GM19351 (cell line): Measurements from ENCODE around the gene CBS.
"Not testable (repeated sequence)": the region's sequence is repeated elsewhere in the genome, so short reads cannot be mapped to it uniquely, and the experiment has no call there.

Source experiments
- ATAC-seq: cut with Tn5 transposase; IDR thresholded peaks from one replicate; pipeline ENCODE4 v1.9.1; 2021; ENCODE audit warnings: mild to moderate bottlenecking, moderate library complexity; ENCODE audit not compliant: unreplicated experiment

CBS gene

DNA sequence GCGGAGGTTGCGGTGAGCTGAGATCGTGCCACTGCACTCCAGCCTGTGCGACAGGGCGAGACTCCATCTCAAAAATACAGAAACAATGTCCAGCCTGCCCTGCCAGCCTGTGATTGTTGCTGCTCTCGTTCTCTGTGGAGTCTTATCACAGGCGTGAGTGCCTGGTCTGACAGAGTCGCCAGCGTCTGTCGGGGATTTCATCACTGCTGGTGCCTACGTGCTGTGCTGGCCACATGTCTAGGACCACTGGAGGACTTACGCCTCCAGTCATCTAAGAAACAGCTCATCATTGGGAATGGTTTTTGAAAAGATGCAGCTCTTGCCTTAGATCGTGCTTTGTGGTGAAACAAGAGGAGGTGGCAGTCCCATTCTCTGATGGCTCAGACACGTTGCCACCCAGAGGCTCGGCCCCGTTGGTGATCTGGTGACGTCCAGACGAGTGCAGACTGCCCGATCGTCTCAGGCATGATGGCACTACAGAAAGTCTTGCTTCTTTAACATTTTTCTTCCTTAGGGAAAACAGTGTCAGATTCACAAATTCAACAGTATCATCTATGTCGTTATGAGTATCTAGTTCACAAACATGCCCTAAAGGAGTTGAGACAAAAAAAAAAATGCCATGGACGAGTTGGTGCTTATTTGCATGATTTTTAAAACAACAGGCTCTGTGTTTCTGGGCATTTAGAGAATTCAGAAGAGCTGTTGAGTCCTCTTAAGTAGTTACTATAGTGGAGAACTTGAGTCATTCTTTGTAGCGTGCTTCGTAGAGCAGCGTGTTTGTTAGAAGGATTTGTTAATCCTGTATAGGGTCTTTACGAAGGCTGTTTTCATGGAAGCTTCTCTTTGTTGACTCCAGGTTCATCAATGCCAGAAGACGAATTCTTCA lies 47.5 kb downstream of the CBS start:
- ATAC-seq = no peak

DNA sequence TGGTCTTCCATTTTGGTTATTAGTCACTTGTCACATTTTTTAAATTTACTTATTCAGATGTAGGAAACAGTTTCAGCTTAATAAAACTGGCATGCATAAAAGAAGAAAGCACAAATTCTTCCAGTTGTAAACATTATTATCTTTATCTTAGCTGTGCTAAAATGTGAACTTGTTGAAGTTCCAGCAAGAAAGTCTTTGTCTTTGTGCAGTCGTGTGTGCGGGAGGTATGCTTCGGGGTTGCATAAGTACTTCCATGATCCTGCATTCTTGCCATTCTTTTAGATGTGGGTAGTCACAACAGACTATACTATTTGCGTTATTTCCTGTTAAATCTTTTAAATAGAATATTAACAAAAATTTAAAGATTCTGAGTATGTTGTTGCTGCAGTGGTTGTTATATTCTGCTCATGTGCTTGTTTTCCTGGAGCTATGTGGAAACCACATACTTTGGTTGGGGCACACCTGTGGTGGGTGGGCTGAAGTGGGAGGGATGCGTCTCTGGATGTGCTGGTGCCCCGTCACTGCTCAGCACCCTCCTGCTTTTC lies 49.9 kb downstream of the CBS start:
- ATAC-seq = no peak

DNA sequence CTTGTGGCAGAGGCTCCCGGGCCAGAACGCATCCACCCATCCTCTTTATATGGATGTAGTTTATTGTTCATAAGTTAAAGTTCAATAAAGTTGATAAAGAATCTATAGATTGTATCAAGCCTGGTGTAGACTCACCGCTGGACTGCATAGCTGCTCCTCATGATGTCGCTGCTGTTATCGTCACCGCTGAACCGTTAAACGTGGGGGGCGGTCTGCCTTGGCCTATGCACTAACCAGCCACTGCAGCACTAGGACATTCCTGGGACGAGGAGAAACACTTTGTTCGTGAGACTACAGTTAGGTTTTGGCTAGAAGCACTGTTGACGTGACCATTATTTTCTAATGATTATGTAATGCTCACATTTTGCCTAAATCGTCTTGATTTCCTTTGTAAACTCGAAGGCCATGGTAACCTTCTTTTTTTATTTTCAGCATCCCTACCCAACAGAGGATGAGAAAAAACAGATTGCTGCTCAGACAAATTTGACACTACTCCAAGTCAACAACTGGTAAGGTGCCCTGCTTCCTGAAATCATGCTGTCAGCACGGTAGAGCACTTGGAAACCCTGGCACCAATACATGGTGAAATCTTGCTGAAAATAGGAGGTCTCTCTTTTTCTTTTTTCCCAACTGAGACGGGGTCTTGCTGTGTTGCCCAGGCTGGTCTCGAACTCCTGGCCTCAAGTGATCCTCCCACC lies 51.0 kb downstream of the CBS start:
- ATAC-seq = no peak

DNA sequence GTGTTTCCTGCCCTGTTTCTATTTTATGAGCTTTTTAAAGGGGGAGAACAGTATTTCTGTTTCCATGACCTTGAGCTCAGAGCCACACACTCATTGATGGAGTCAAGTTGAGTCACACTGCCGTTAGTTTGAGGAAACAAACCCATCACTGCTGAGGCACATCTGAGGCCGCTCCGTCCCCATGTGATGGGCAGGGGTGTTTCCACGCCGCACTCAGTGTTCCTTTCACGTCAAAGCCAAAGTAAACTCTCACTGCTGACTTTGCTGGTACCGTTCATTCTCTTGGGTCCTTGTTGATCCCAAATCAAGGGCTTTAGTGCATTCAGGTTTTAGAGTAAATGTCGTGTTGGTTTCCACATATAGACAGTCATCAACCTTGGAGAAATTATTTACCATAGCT lies 52.5 kb downstream of the CBS start:
- no peak for ATAC-seq

DNA sequence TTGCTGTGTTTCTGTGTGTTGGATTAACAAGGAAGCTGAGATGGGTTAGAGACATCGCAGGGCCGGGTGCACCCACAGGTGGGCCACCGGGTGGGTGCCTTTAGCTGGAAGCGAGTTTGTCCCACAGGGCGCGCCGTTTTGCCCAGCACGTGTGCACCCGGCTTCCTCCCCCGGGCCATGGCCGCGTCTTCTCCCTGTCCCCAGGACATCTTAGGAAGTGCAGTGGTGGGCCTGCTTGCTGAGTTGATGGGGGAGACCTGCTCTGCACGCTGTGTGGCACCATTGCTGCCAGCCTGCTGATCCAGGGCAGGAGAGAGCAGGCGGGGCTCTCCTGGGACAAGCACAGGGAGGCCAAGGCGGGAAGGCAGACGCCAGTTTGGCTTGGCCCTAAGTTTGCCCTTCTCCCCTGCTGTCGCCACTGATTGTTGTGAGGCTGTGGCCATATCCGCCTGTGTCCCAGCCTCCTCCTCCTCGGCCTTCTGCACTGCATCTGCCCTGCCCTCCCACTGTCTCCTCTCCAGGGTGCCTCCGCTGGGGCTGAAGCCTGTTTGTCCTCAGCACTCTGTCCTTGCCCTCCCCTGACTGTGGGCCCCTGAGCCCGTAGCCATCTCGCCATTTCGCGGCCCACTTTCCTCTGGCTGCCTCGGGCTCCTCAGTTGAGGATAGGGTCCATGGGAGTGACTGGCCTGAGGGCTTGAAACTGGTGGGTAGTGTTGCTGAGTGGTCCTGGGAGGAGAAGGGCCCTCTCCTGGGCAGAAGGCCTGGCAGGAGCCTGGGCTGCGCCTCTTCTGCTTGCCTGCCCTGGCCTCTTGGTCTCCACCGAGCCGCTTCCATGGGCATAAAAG lies 53.7 kb downstream of the CBS start:
- ATAC-seq = no peak

DNA sequence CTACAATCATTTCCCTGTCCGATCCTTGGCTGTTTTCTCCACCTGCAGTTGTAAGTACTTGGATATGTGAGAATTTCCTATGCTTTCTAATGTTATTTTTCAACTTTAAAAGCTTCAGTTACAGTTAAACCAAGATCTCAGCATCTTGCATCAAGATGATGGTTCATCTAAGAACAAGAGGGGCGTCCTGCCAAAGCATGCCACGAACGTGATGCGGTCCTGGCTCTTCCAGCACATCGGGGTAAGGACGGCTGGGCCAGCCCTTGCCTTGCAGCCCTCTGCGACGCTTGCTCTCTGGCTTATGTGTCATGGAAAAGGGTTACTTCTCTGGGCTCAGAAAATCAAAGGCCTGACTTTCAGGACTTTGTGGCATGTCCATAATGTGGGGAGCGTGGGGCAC lies 54.4 kb downstream of the CBS start:
- ATAC-seq = no peak

DNA sequence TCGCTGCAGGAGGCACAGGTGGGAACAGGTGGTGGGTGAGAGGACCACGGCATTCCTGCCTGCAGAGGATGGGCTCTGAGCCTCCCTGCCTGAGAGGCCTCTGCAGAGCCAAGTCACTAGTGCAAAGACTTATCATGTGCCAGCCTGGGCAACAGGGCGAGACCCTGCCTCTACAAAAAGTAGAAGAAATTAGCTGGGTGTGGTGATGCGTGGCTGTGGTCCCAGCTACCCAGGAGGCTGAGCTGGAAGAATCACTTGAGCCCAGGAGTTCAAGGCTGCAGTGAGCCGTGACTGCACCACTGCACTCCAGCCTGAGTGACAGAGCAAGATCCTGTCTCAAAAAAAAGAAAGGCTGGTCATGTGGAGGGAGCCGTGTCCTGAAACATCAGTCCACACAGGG lies 54.9 kb downstream of the CBS start:
- no peak for ATAC-seq

DNA sequence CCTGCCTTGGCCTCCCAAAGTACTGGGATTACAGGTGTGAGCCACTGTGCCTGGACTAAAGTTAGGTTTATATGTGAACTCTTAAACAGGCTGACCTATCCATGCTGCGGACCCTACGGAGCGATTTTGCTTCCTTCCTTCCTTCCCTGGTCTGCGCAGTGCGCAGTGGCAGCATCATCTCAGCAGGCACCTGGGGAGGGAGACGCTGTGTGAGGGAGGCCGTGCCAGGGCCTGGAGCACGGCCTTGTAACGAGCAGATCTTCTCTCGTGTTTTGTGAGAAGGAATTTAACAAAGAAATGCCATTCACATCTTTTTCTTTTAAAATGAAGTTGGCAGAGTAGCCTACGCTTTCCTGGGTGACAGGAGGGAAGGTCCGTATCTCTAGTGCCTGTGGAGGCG lies 55.5 kb downstream of the CBS start:
- no peak for ATAC-seq

DNA sequence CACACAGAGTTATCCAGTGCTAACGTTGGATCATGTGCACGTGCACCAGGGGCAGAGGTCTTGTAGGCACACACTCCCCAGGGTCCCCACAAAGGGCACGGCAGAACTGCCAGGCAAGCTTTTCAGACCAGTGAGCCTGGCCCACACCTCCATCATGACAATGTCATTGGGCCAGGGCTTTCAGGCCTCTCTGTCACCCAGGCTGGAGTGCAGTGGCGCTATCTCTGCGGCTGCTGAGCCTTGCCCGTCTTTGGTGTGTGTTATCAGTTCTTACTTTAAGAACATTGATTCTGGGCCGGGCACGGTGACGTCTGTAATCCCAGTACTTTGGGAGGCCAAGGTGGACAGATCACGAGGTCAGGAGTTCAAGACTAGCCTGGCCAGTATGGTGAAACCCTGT lies 57.1 kb downstream of the CBS start:
- no peak for ATAC-seq

DNA sequence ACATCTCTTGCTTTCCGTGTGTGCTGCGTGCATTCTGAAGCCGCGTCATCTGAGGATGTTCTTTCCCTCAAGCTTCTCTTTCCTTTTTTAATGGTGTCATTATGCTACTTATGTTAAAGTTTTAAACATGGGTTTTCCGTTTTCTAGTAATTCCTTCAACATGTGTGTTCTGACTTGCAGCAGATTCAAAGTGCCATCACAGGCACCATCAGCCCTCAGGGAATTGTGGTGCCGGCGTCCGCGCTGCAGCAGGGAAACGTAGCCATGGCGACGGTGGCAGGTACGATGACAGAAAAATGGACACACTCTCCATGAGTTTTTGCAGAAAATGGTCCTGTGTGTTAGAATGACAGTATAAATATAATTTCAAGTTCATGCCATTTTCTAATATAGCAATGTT lies 58.9 kb downstream of the CBS start:
- no peak for ATAC-seq

DNA sequence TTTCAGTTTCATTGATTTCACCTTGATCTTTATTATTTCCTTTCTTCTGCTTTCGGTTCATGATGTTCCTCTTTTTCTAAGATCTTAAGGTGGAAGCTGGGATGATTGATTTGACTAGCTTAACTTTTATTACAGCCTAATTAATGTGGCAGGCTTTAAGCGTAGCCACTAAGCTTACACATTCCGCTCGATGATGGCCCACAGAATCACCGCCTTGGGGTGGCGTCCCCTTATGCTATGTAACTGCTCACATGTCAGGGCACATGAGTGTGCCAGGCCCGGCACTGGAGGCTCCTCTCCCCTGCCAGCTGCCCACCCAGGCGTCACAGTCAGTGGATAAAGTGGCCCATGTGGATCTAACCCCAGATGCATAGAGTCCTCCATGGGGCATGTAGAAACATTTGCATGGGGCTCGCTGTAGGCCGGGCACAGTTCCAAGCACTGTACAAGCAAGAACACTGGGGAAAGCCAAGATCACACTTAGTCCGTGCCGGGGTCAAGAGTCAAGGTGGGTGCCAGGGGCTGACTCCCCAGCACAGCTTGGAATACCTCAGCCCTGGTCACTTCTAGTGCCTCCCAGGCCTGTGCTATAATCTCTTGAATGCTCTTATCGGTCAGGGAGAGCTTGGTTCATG lies 59.6 kb downstream of the CBS start:
- no peak for ATAC-seq

DNA sequence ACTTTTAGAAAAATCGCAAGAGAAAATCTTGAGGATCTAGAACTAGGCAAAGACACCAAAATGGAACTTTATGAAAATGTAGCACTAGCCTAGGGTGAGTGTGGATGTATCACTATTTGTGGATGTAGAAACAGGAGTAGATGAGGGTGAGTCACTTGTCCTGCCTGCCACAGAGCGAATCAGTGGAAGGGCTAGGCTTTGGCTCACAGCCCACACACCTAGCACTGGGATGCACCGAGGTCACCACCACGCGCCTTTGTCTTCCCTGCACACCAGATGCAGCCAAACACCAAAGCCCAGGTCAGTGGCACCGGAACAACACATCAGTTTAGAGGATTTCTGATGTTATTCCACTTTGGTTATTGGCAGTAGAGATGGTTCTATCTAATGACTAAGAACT lies 63.0 kb downstream of the CBS start:
- ATAC-seq = no peak

DNA sequence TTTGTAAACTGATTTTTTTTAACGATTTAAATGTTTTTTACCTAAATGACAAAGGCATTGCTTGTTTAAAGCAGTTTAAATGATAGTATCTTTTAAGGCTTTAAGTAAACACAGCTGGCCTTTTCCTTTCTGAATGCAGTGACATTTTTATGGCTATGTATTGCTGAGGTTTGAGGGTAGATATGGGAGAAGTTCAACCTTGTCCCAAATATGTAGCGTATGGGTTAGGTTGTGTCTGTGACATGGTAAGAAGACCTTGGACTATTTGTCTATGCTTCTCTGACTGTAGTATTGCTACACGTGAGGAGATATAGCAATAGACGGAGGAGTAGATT lies 68.8 kb downstream of the CBS start:
- no peak for ATAC-seq

DNA sequence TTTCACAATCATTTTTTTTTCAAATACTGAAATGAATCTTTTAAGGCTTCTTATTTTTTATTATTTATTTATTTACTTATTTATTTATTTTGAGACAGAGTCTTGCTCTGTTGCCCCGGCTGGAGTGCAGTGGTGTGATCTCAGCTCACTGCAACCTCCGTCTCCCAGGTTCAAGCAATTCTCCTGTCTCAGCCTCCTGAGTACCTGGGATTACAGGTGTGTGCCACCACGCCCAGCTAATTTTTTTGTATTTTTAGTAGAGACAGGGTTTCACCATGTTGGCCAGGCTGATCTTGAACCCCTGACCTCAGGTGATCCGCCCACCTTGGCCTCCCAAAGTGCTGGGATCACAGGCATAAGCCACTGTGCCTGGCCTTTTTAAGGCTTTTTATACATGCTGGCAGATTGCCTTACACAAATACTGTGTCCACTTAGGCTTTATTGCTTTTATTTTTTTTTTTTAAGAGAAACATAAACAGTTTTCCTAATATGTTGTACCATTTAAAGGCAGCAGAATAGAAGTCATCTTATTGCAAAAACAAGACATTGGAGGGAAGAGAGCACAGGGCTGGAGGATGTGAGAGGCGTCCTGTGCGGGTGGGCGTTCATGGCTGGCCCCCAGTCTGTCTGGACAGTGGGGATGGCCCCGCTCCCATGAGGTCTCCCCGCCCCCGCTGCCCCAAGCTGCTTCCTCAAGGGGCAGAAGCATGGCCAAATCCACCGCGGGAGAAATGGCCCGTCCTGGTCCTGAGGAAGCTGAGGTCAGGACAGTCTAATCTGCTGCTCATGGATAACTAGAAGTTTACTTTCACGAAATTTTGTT lies 69.4 kb downstream of the CBS start:
- not testable (repeated sequence) for ATAC-seq

DNA sequence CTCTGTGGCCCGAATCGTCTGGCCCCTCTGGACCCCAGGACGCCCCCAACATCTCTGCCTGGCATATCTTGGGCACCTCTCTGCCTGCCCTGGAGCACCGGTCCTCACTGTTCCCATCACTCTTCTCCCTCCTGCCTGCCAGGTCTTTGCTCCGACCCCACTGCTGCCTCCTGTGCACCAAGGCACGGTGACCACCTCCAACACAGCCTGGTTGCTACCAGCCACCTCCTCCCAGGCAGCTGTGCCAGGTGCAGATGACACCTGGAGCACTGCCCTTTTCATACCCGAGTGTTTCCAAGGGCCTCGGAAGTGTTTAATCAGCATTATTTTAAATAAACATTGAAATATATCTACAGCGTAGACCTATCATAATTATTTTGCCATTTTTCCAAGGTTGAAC lies 70.0 kb downstream of the CBS start:
- no peak for ATAC-seq

DNA sequence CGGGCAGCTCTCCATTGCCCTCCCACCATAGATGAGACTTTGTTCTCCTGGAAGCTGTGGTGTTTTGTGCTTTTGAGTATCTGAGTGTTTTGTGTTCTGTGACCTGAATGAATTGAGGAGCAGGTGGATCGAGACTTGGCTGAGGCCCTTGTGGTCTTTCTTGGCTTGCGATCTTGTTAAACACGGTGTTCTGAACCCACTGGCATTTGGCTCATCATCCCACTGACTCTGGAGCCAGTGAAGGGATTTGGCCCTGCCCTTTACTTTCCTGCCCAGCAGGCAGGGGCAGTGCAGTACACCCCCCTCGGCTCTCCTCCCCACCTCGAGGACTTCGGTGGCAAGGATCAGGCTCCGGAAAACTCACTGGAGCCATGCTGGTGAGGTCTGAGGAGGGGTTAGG lies 70.7 kb downstream of the CBS start:
- no peak for ATAC-seq
